Heart left ventricle (tissue), 13 donors: ENCODE results near the gene MS4A12.

Experiments used
- POLR2A ChIP-seq, 2 donors: fragments of 450-650 bp; IDR thresholded peaks; one replicate each; pipeline ENCODE4 v1.6.1; 2017; ENCODE audit warnings: antibody characterized with exemption in 2 of 2, mild to moderate bottlenecking in 2 of 2, moderate library complexity in 2 of 2
- TF ChIP-seq, protein P1 (sequence below), 12 donors: fragments of 200-600 bp; sonication (generic) in 4 of 12; IDR thresholded peaks; one replicate each; pipeline versions ENCODE4 v1.5.0 to v1.8.0; 2018 to 2022; ENCODE audit warnings: antibody characterized with exemption in 12 of 12, mild to moderate bottlenecking in 5 of 12
- donor health status: ischemic (EF 13 %, LVEDD 7.1; RV severe dilation, severe dysfunction).
- donor health status: DM: no; HTN: yes; CAD: no.
- donor health status: DM: no; HTN: no; CAD: no.
- donor health status: ischemic (EF 25% LVEDD 6.9; RV normal size, moderate dysfunction).
- donor health status: ischemic (EF 25% LVEDD 5.7; RV mildly dilated, moderate dysfunction).
- donor health status: ischemic (EF 35%, LVEDD 5.7; RV mildly dilated, moderate dysfunction).
- donor health status: nonischemic (EF 11% LVEDD 7.7; RV severe dilation, severe dysfunction).
- donor health status: DM: yes; HTN: yes; CAD: no.
- donor health status: PGD.
- donor health status: ischemic (EF 29% LVEDD 5.4; RV normal size, mild dysfunction).
- donor health status: nonischemic (EF 23%, LVEDD 6.1; RV moderate dilation, normal function).

DNA sequence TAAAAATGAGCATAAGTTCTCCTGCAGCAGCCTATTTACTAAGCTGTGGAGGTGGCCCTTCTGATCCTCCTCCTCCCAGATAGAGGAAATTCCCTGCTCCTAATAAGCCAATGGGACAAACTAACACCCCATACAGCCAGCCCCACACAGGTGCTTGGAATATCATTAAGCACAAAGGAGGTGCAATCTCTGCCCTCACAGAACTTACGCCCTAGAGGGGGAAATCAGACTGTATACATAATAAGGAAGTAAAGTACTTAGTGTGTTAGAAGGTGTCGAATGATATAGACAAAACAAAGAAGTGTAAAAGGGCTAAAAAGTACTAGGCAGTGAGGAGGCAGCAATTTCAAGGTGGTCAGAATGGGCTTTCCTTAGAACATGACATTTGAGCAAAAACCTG lies 5.8 kb downstream of the MS4A12 start:
- TF ChIP-seq POLR2A (IDR thresholded peaks at IDR 0.05) = no peak
- TF ChIP-seq, protein P1, sequence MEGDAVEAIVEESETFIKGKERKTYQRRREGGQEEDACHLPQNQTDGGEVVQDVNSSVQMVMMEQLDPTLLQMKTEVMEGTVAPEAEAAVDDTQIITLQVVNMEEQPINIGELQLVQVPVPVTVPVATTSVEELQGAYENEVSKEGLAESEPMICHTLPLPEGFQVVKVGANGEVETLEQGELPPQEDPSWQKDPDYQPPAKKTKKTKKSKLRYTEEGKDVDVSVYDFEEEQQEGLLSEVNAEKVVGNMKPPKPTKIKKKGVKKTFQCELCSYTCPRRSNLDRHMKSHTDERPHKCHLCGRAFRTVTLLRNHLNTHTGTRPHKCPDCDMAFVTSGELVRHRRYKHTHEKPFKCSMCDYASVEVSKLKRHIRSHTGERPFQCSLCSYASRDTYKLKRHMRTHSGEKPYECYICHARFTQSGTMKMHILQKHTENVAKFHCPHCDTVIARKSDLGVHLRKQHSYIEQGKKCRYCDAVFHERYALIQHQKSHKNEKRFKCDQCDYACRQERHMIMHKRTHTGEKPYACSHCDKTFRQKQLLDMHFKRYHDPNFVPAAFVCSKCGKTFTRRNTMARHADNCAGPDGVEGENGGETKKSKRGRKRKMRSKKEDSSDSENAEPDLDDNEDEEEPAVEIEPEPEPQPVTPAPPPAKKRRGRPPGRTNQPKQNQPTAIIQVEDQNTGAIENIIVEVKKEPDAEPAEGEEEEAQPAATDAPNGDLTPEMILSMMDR (IDR thresholded peaks at IDR 0.05) = no peak
